Cardiac muscle cell (in vitro differentiated cells and primary cell): Measurements from ENCODE around the gene DHRS7. TPM values are rescaled to one million over a fixed set of nuclear protein-coding genes. Genes with fewer than 3 reads are reported as not detected.

Source experiments
- DNase-seq, 2 donors: peaks; one replicate each; pipeline versions ENCODE4 v3.0.0 to v3.0.0-alpha.2; 2010 to 2017; ENCODE audit warnings: low read depth in 1 of 2, low spot score in 1 of 2
- H3K27ac ChIP-seq: fragments of 200-600 bp; sonication (generic); 2 replicates; pipeline ENCODE4 v1.5.1; 2016
- H3K27me3 ChIP-seq: fragments of 200-600 bp; sonication (generic); 2 replicates; pipeline ENCODE4 v1.6.0; 2016; ENCODE audit warnings: control low read depth
- H3K36me3 ChIP-seq: fragments of 200-600 bp; sonication (generic); 2 replicates; pipeline ENCODE4 v1.5.1; 2016; ENCODE audit warnings: control low read depth
- H3K4me1 ChIP-seq: fragments of 200-600 bp; sonication (generic); 2 replicates; pipeline ENCODE4 v1.8.1; 2017; ENCODE audit warnings: low read depth, mild to moderate bottlenecking, mixed run types
- H3K4me3 ChIP-seq: fragments of 200-600 bp; sonication (generic); 2 replicates; pipeline ENCODE4 v1.5.1; 2016; ENCODE audit warnings: mild to moderate bottlenecking
- H3K9me3 ChIP-seq: fragments of 200-600 bp; sonication (generic); 2 replicates; pipeline ENCODE4 v1.5.1; 2017; ENCODE audit warnings: low read depth, mild to moderate bottlenecking, control low read depth
- CTCF ChIP-seq: IDR thresholded peaks from 2 replicates; pipeline ENCODE4 v1.5.1; 2012; ENCODE audit warnings: low read depth, mild to moderate bottlenecking, low read length
- polyA plus RNA-seq: library from polyadenylated mRNA; unstranded; fragments of >200 nt; fragmentation: Nextera tagmentation; extraction: Ambion mirVana; gene quantifications from 2 replicates; pipeline ENCODE4 v1.2.1, GENCODE V29; 2016
- total RNA-seq: library from RNA; depleted of rRNA; stranded (reverse); fragments of >200 nt; gene quantifications from 2 replicates; pipeline ENCODE4 v1.2.3, GENCODE V29; 2016

DHRS7 gene
- total and polyA plus RNA-seq, 2 experiments from 2014 or later, result 24.1 to 36.4 TPM

GRCh38 chr14:60211153-60211552 is 46.0 kb upstream of the DHRS7 start:
- H3K4me3 ChIP-seq, result no peak overlapping the region
- H3K27ac ChIP-seq, result no peak overlapping the region
- DNase-seq, result no peak
- no peaks in the 10 kb centered on the region for H3K9me3 ChIP-seq
- H3K36me3 ChIP-seq, result no peaks in the 10 kb centered on the region
- TF ChIP-seq CTCF, result no peak
- H3K27me3 ChIP-seq, result no peaks in the 10 kb centered on the region
- H3K4me1 ChIP-seq, result no peaks in the 10 kb centered on the region

GRCh38 chr14:60210703-60211102 is 45.5 kb upstream of the DHRS7 start:
- H3K36me3 ChIP-seq, result no peaks in the 10 kb centered on the region
- H3K9me3 ChIP-seq, result no peaks in the 10 kb centered on the region
- H3K27ac ChIP-seq, result no peak overlapping the region
- no peak overlapping the region for H3K4me3 ChIP-seq
- no peak for TF ChIP-seq CTCF
- no peak for DNase-seq
- H3K4me1 ChIP-seq, result no peaks in the 10 kb centered on the region
- H3K27me3 ChIP-seq, result no peaks in the 10 kb centered on the region

- no peak for DNase-seq
- H3K4me3 ChIP-seq, result no peak overlapping the region
- TF ChIP-seq CTCF, result no peak
- H3K36me3 ChIP-seq, result no peaks in the 10 kb centered on the region
- no peaks in the 10 kb centered on the region for H3K27me3 ChIP-seq
- no peak overlapping the region for H3K27ac ChIP-seq
- peaks cover 12% of the 10 kb centered on the region for H3K4me1 ChIP-seq
- H3K9me3 ChIP-seq, result no peaks in the 10 kb centered on the region
Measured at GRCh38 chr14:60206837-60207533, 41.8 kb upstream of the DHRS7 start.

GRCh38 chr14:60206249-60206670 is 41.1 kb upstream of the DHRS7 start:
- Histone ChIP-seq H3K4me1 (peaks cover 12% of the 10 kb centered on the region), H3K4me3 (no peak overlapping the region), H3K27me3 (no peaks in the 10 kb centered on the region), H3K9me3 (no peaks in the 10 kb centered on the region), H3K36me3 (no peaks in the 10 kb centered on the region), H3K27ac (no peak overlapping the region)
- TF ChIP-seq CTCF, result no peak
- DNase-seq, result no peak

- no peaks in the 10 kb centered on the region for H3K36me3 ChIP-seq
- peak overlapping the region; percentile 20 for H3K27ac ChIP-seq
- no peak for DNase-seq
- H3K9me3 ChIP-seq, result no peaks in the 10 kb centered on the region
- H3K4me1 ChIP-seq, result peaks cover 12% of the 10 kb centered on the region
- TF ChIP-seq CTCF, result no peak
- H3K27me3 ChIP-seq, result no peaks in the 10 kb centered on the region
- H3K4me3 ChIP-seq, result no peak overlapping the region
Measured at GRCh38 chr14:60204843-60205774, 39.9 kb upstream of the DHRS7 start.
